HG02970 (cell line): Measurements from ENCODE around the gene OR2T35.

Experiments
- ATAC-seq: cut with Tn5 transposase; IDR thresholded peaks from one replicate; pipeline ENCODE4 v1.9.1; 2021; ENCODE audit warnings: mild to moderate bottlenecking, moderate library complexity, moderate number of reproducible peaks; ENCODE audit not compliant: unreplicated experiment, low FRiP score

Gene OR2T35

DNA sequence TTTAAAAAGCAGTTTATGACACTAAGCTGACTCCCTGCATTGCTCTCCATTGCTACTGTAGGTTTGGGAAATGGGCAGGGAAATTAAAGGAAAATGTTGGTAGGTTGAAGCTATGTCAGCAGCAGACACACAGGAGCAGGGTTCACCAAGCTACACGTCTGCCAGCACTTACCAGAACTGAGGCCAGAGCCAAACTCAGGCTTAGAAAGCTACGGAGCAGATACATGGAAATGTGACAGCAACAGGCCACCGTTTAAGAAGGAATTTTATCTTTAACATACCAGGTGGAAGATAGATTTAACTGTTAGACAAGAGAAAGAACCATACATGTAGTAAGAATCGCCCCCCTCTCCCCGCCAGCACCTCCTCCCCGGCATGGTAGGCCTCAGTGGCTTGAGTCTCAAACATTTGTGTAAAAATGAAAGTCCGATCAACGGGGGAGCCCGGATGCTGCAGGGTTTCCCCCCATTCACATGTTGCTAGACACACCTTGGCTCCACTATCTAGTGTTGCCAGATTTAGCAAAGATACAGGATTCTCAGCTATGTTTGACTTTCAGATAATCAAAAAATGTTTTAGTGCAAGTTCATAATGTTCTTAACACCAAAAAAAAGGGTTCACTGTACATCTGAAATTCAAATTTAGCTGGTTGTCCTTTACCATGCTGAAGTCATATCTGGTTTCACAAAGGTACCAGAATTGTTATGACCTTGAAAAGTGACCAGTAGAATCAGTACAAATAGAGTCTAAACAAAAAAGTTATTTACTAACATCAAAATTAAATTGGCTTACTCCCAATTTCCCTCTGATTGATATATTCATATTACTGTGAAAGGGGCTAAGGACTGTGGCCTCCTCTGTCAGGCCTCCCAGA lies 16.9 kb downstream of the OR2T35 start:
- ATAC-seq = peak; percentile 75

DNA sequence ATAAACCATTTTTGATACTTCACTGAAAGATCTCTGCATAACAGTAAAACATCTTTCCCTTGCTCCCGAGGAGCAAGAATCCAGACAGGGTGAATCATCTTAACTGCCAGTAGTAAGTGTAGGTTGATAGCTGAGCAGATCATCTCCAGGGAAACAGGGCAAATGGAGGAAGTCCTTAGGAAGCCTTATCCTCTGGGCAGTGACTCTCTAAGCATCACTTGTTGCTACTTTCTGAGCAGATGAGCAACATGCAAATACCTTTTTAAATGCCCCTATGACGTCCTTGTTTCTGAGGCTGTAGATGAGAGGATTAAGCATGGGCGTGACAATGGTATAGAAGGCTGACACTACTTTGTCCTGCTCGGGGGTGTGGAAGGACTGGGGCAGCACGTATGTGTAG lies 19.1 kb downstream of the OR2T35 start:
- ATAC-seq = no peak

DNA sequence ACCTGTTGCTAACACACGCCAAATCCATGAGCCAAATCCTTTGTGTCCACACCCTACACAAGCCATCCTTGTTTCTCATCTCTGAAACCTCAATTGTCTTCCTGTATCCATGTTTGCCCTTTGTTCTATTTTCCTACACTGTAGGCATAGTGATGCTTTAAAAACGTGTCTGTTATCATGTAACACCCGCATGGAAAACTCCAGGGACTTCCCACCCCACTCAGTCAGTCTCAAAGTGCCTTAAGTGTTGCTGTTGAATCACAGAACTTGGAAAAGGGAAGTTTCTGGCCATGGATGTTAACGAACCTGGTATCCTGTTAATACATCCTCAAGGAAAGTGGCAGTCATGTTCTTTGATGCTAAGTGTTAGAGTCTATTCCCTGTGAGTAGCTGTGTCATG lies 19.9 kb downstream of the OR2T35 start:
- ATAC-seq = no peak

DNA sequence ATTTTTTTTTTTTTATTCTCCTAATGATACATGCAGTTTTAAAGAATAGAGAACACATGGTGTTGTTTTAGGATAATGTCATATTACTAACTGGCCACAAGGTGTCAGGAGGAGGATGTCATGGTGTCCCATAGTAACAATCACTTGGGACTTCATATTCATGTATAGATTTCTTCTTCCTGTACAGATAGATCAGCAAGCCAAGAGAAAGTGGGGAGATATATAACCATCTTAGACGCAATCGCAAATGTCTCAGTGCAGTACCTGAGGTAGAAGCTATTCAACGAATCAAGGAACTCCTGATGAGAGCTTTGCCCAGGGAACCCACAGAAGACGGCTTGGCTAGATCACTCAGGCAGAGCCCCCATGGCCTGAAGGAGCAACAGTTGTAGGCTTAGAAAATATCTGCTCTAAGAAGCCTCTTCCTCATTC lies 22.5 kb downstream of the OR2T35 start:
- peak; percentile 81 for ATAC-seq

DNA sequence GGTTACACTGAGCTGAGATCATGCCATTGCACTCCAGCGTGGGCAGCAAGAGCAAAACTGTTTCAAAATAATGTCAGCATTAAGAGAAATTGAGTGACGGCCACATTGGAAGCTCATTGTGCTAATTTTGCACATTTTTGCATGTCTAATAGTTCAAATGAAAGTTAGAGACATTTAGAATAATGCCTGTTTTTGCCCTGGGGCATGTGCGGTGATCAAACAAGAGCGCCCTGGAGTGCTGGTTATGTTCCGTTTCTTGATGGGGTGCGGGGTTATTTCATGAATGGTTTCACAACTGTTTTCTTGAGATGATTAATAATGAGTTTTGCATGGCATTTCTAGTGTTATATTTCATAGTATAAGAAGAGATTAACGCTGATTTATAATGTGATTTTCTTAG lies 23.3 kb downstream of the OR2T35 start:
- ATAC-seq = no peak

DNA sequence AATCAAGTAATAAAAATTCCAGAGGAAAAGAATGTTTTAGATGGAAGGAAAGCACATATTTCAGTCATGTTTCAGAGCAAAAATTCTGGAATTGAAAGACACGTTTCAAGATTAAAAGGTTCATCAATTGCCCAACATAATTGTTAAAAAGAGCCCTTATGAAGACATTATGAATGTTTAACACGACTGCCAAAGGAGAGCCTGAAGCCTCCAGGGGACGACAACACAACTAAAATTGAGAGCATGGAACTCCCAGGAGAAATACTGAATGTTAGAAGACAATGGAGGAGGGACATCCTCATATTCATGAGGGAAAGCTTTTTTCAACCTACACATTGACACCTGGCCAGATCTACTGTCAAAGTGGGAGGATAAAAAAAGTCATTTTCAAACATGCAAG lies 26.2 kb downstream of the OR2T35 start:
- no peak for ATAC-seq

DNA sequence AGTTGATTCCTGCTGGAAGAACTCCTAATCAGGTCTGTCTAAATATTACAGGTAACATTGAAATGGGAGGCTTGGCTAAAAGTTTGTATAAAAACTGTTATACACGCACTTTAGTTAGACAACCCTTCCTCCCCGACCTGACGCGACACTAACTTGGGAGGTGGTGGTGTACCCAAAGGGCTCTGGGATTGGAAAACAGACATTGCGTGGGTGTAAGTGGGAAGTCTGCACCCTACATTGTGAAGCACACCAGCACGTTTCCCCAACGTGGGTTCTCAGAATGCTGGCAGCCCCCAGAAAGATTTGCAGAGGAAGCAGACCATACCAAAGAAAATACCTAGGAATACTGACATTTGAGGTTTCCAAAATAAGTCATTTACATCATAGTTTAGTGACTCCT lies 27.0 kb downstream of the OR2T35 start:
- no peak for ATAC-seq

DNA sequence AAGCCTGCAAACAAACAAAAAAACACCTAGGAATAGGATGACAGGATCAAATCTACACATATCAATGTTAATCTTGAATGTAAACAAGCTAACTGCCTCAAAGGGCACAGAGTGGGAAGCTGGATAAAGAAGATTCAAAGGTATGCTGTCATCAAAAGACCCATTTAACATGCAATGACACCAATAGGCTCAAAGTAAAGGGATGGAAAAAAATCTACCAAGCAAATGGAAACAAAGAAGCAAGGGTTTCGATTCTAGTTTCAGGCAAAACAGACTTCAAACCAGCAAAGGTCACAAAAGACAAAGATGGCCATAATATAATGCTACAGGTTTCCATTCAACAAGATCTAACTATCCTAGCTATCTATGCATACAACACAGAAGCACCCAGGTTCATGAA lies 31.3 kb downstream of the OR2T35 start:
- no peak for ATAC-seq

DNA sequence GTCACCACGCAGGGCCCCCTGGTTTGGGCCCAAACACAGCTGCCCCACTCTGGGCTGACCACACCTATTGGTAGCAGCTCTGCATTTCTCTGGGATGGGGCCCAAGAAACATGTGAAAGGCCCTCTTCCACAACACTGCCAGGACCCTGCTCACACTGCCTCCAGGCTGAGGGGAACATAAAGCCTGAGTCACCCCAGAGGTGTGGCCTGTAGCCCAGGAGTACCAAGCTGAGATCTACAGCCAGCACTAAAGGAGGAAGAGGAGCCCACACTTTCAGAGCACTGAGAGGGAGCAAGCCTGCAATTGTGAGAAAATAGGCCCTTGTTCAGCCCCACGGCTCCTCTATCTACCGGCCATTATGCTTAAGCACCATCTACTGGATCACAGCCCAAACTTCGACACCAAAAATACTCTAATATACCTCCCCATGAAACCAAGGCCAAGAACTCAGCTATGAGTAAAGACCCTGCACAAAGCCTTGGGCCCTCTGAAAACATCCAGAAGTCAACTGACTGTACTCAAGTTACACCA lies 33.1 kb downstream of the OR2T35 start:
- ATAC-seq = no peak

DNA sequence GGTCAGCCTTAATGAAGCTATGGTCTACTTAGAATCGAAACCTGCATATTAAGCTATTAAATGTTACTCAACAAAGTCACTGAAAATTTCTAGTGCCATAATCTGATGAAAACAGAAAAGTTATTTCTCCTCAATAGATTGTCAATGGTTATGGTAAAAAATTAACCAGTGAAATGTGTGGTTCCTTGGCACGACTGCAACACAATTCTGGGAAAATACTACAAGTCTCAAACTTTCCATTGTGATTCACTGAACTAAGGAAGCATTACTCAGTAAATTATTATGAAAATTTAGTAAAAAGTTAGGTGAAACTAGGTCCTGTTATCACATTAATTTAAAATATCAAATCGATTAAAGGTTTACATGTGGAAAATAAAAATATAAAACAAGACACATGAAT lies 34.8 kb downstream of the OR2T35 start:
- ATAC-seq = no peak

DNA sequence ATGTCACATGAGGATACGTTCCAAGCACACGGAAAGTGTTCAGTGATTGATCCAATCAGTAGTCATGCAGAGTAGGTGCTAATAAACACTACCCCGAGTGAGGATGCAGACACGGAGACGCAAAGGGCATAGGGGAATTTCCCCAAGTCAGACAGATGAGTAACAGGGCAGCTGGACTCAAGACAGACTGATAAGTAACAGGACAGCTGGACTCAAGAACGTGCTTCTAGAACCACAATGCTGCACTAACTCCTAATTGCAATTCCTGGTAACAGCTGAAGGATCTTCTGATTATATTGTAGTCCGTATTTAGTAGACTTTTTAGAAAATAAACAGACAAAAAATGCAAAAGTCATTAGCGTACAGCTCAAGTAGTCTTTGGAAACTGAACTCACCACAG lies 45.7 kb downstream of the OR2T35 start:
- ATAC-seq = no peak

DNA sequence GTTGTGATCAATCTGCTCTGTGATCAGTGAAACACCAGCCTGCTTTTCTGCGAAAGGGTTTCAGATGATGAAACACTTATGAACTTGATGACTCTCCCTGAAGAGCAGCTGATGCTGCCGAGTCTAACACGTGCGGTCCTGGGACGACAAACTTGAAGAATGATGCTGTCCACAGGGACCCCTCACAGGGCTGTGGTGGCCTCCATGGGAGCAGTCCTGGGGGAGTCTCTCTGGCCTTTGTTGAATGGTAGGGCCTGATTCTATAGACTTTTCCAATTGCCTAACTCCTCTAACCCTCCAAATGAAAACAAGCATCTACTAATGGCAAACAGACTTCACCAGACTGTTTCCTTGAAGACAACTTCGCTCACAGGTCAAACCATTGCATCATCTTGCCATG lies 47.5 kb downstream of the OR2T35 start, which contains the start of gene OR2T10:
TSS of gene OR2T10 (minus strand) at position 112 of the 400 bp plus-strand sequence. CDS start 3,932 bp downstream, outside the sequence.
- ATAC-seq = no peak

DNA sequence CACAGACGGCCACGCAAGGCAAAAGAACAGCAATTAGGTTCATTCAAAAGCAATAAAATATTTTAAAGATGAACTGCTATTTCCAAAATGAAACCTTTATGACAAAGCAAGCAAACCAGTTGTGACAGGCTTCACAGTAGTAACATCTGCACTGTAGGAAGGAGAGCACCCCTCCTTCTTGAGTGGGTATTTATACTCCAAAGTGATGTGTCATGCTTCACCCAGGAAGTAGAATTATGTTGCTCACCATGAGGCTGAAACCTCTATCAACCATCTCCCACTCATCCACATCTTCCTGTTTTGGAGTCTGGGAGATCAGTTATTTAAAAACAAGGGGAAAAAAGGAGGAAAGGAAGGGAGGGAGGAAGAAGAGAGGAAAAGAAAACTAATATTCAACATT lies 48.5 kb downstream of the OR2T35 start:
- ATAC-seq = no peak

DNA sequence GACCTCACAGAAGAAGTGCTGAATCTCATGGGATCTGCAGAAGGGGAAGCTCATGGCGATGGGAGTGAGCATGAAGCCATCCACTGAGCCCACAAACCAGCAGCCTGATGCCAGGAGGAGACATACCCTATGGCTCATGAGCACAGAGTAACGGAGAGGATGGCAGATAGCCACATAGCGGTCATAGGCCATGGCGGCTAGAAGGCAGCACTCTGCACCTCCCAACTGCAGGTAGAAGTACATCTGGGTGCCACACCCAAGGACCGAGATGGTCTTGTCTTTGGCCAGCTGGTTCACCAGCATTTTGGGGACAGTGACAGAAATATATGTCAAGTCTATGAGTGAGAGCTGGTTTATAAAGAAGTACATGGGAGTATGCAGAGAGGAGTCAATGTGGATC lies 51.9 kb downstream of the OR2T35 start:
- no peak for ATAC-seq

DNA sequence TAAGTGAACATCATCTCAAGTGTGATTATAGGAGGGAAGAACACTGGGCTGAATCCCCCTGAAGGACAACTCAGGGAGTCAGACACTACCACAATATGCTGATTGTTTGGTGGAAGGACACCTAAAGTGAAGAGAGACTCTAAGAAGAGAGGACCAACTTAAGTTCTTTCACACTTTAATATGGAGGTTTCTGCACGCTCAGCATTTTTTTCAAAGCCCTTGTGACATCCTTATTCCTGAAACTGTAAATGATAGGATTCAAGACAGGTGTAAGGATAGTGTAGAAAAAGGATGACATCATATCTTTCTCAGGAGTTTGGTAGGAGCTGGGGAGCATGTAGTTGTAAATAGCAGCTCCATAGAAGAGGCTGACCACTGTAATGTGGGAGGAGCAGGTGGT lies 52.4 kb downstream of the OR2T35 start:
- no peak for ATAC-seq

DNA sequence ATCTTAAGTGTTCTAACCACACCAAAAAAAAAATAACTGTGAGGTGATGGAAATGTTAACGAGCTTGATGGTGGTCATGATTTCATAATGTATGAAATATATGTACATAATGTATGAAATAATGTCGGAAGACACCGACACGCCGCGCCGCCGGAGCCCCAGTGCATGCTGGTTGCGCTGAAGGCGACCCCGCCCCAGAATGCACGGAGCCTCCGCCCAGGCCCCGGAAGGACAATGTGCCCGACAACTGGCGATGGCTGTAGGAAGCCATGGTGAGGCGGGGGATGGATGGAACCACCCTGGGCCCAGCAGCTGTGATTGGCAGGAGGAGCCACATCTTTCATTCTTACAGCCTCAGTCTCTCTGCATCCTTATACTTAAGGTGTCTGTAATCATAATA lies 55.0 kb downstream of the OR2T35 start:
- no peak for ATAC-seq

DNA sequence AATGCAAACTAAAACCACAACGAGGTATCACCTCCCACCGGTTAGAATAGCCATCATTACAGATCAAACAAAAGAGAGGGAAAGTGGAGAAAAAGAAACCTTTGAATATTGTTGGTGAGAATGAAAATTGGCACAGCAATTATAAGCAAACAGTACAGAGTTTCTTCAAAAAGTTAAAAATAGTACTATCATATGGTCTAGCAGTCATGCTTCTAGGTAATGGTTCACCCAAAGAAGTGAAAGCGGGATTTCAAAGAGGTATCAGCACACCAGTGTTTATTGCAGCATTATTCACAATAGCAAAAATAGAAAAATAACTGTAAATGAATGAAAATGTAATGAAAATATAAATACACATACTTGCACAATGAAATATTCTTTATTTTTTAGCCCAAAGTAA lies 55.7 kb downstream of the OR2T35 start:
- no peak for ATAC-seq
